ENCODE data around the gene PLA2G10. TPM values are rescaled to one million over a fixed set of nuclear protein-coding genes. Genes with fewer than 3 reads are reported as not detected.

PLA2G10 gene
- total and polyA plus RNA-seq, 2 of the 13 experiments (the other 11 are each of a cell fraction or from before 2014, with no cell fraction given), result not detected

- peak; percentile 97 for TF ChIP-seq ZGPAT (CRISPR knock-in tag; IDR thresholded peaks at IDR 0.05)
- peak; percentile 70 for TF ChIP-seq PRDM10 (CRISPR knock-in tag; IDR thresholded peaks at IDR 0.05; ENCODE audit: low read depth)
- TF ChIP-seq ZBTB21 (CRISPR knock-in tag; IDR thresholded peaks at IDR 0.05), result peak; percentile 82
- TF ChIP-seq RBAK (CRISPR knock-in tag; IDR thresholded peaks at IDR 0.05), result no peak
- TF ChIP-seq ZBTB10 (CRISPR knock-in tag; IDR thresholded peaks at IDR 0.05; ENCODE audit: borderline replicate concordance), result peak; percentile 58; the same call in 1 of the 2 replicates
- TF ChIP-seq ZBTB44 (CRISPR knock-in tag; IDR thresholded peaks at IDR 0.05), result peak; percentile 33
- peak; percentile 89 for TF ChIP-seq LBX2 (CRISPR knock-in tag; IDR thresholded peaks at IDR 0.05; ENCODE audit: borderline replicate concordance)
- TF ChIP-seq ZSCAN21 (CRISPR knock-in tag; IDR thresholded peaks at IDR 0.05; ENCODE audit: borderline replicate concordance), result peak; percentile 95; the same call in 1 of the 2 replicates
- TF ChIP-seq JDP2 (CRISPR knock-in tag; IDR thresholded peaks at IDR 0.05; ENCODE audit: borderline replicate concordance), result no peak; the same call in 1 of the 2 replicates
- TF ChIP-seq GATAD1 (CRISPR knock-in tag; IDR thresholded peaks at IDR 0.05), result peak; percentile 96
- TF ChIP-seq HNF1A (IDR thresholded peaks at IDR 0.05; ENCODE audit: low read depth), result peak; percentile 51; the same call in 1 of the 2 replicates
- peak; percentile 52; the same call in 1 of the 2 replicates for TF ChIP-seq HNF1A (CRISPR knock-in tag; IDR thresholded peaks at IDR 0.05; ENCODE audit: borderline replicate concordance)
Measured at GRCh38 chr16:14632693-14633569, 61.2 kb downstream of the PLA2G10 start, which contains the start of gene BFAR (continued).

Measured in HepG2 (cell line).